Limb (tissue), 2 donors: Measurements from ENCODE around the gene AGTR1.
A peak's percentile ranks its signal among the peaks of the same experiment; 100 is the strongest.
"Not testable (repeated sequence)": the region's sequence is repeated elsewhere in the genome, so short reads cannot be mapped to it uniquely, and the experiment has no call there.

Experiments used
- DNase-seq, 2 donors: peaks; one replicate each; pipeline ENCODE4 v3.0.0-alpha.2; 2016; ENCODE audit errors: extremely low spot score in 2 of 2

Gene AGTR1

GRCh38 chr3:148758303-148758884, 60.7 kb downstream of the AGTR1 start:
- peak in 1 of 2 donors; percentile 52 for DNase-seq

GRCh38 chr3:148759430-148759829, 61.7 kb downstream of the AGTR1 start:
- peak in 1 of 2 donors; percentile 44 for DNase-seq

GRCh38 chr3:148763156-148763680, 65.5 kb downstream of the AGTR1 start:
- no peak for DNase-seq

- no peak for DNase-seq
These were observed 66.6 kb downstream of the AGTR1 start for GRCh38 chr3:148763986-148764935.

- no peak for DNase-seq
These were observed 74.7 kb downstream of the AGTR1 start for GRCh38 chr3:148772361-148772760.

GRCh38 chr3:148772835-148773234, 75.1 kb downstream of the AGTR1 start:
- DNase-seq = no peak

GRCh38 chr3:148773805-148774204, 76.1 kb downstream of the AGTR1 start:
- no peak for DNase-seq

GRCh38 chr3:148778926-148779325, 81.2 kb downstream of the AGTR1 start:
- no peak for DNase-seq

- not testable (repeated sequence) for DNase-seq
These were observed 87.3 kb downstream of the AGTR1 start for GRCh38 chr3:148785026-148785425.

GRCh38 chr3:148786159-148786558, 88.5 kb downstream of the AGTR1 start:
- DNase-seq = not testable (repeated sequence)

GRCh38 chr3:148789146-148789545, 91.4 kb downstream of the AGTR1 start:
- no peak for DNase-seq

- DNase-seq = no peak
These were observed 92.2 kb downstream of the AGTR1 start for GRCh38 chr3:148789906-148790305.

GRCh38 chr3:148790370-148790769, 92.7 kb downstream of the AGTR1 start:
- DNase-seq = no peak

GRCh38 chr3:148790851-148791735, 93.4 kb downstream of the AGTR1 start:
- DNase-seq = peak; percentile 36 to 72

- DNase-seq = no peak
These were observed 94.2 kb downstream of the AGTR1 start for GRCh38 chr3:148791920-148792319.

- DNase-seq = no peak
These were observed 94.8 kb downstream of the AGTR1 start for GRCh38 chr3:148792516-148792915.
